Measurements from ENCODE around the gene TRIM60. TPM values are rescaled to one million over a fixed set of nuclear protein-coding genes. Genes with fewer than 3 reads are reported as not detected.
A peak's percentile ranks its signal among the peaks of the same experiment; 100 is the strongest.

Gene TRIM60
- total RNA-seq, 2 donors from 2014 or later: not detected

GRCh38 chr4:165027762-165028402, 3.9 kb upstream of the TRIM60 start:
- no peak overlapping the region for H3K27ac ChIP-seq
- intact Hi-C loops (cut with DNase I): no loop called here
- H3K9ac ChIP-seq (ENCODE audit: low read depth in 2 of 2, low read length in 2 of 2): no peak overlapping the region
- no peaks in the 10 kb centered on the region for H3K27me3 ChIP-seq
- DNase-seq: no peak
- H3K36me3 ChIP-seq: no peaks in the 10 kb centered on the region
- no peaks in the 10 kb centered on the region for H3K4me1 ChIP-seq
- TF ChIP-seq CTCF (IDR thresholded peaks at IDR 0.05): no peak
- H3K4me3 ChIP-seq: no peak overlapping the region
- H3K9me3 ChIP-seq: no peaks in the 10 kb centered on the region

GRCh38 chr4:165048170-165048569, 16.4 kb downstream of the TRIM60 start:
- no peak for DNase-seq
- no peak overlapping the region for H3K9ac ChIP-seq (ENCODE audit: low read depth in 2 of 2, low read length in 2 of 2)
- H3K27ac ChIP-seq: no peak overlapping the region
- H3K4me1 ChIP-seq: no peaks in the 10 kb centered on the region
- H3K27me3 ChIP-seq: no peaks in the 10 kb centered on the region
- no peaks in the 10 kb centered on the region for H3K36me3 ChIP-seq
- H3K9me3 ChIP-seq: no peaks in the 10 kb centered on the region
- no peak for TF ChIP-seq CTCF (IDR thresholded peaks at IDR 0.05)
- H3K4me3 ChIP-seq: no peak overlapping the region
- intact Hi-C loops (cut with DNase I): no loop called here

- Histone ChIP-seq H3K4me3 (no peak overlapping the region), H3K27me3 (no peaks in the 10 kb centered on the region), H3K9me3 (no peaks in the 10 kb centered on the region), H3K4me1 (no peaks in the 10 kb centered on the region), H3K36me3 (no peaks in the 10 kb centered on the region), H3K9ac (ENCODE audit: low read depth in 2 of 2, low read length in 2 of 2) (no peak overlapping the region), H3K27ac (no peak overlapping the region)
- no peak for DNase-seq
- intact Hi-C loops (cut with DNase I): no loop called here
- no peak for TF ChIP-seq CTCF (IDR thresholded peaks at IDR 0.05)
Measured at GRCh38 chr4:165052627-165053026, 20.8 kb downstream of the TRIM60 start.

- no peak within 1 kb of the TSS for H3K9ac ChIP-seq (ENCODE audit: low read depth in 2 of 2, low read length in 2 of 2)
- TF ChIP-seq CTCF (IDR thresholded peaks at IDR 0.05): no peak
- DNase-seq: peak; percentile 20
Measured at GRCh38 chr4:165053645-165054044, 21.8 kb downstream of the TRIM60 start, which contains the start of gene TRIM75. Gene TRIM75, plus strand, starts transcription at chr4:165053866. Its CDS starts 5,282 bp downstream, at chr4:165059148.

GRCh38 chr4:165055601-165056000, 23.8 kb downstream of the TRIM60 start:
- Histone ChIP-seq H3K4me1 (no peaks in the 10 kb centered on the region), H3K9me3 (no peaks in the 10 kb centered on the region), H3K27ac (no peak overlapping the region), H3K27me3 (no peaks in the 10 kb centered on the region), H3K4me3 (no peak overlapping the region), H3K36me3 (no peaks in the 10 kb centered on the region), H3K9ac (ENCODE audit: low read depth in 2 of 2, low read length in 2 of 2) (no peak overlapping the region)
- intact Hi-C loops (cut with DNase I): no loop called here
- no peak for DNase-seq
- no peak for TF ChIP-seq CTCF (IDR thresholded peaks at IDR 0.05)

More at GRCh38 chr4:165053645-165054044, 21.8 kb downstream of the TRIM60 start, which contains the start of gene TRIM75:
- H3K9me3 ChIP-seq: no peaks in the 10 kb centered on the region
- intact Hi-C loops (cut with DNase I): no loop called here
- no peaks in the 10 kb centered on the region for H3K36me3 ChIP-seq
- no peaks in the 10 kb centered on the region for H3K27me3 ChIP-seq
- H3K4me3 ChIP-seq: no peak within 1 kb of the TSS
- H3K4me1 ChIP-seq: no peaks in the 10 kb centered on the region
- H3K27ac ChIP-seq: no peak within 1 kb of the TSS
